NCI-H2029 (cell line): ENCODE data around the gene C2CD4B.
A peak's percentile ranks its signal among the peaks of the same experiment; 100 is the strongest.

Experiments
- DNase-seq: peaks from one replicate; lab custom pipeline; 2025; lab: John Stamatoyannopoulos, UW

C2CD4B gene, protein sequence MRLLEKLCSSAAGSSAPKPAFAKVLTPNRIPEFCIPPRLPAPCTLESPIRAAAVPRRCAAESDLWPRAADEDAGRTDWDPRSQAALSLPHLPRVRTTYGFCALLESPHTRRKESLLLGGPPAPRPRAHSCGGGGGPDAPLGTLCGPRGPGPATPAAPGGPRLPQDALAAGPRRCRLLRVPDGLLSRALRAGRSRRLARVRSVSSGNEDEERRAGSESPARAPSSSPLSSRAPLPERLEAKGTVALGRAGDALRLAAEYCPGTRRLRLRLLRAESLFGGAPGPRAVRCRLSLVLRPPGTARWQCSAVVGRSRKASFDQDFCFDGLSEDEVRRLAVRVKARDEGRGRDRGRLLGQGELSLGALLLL

GRCh38 chr15:62165104-62165792 lies at the start of gene C2CD4B:
Gene C2CD4B, minus strand, starts transcription at chr15:62165285. Its CDS starts 301 bp downstream, at chr15:62164984.
- peak; percentile 75 for DNase-seq

DNA sequence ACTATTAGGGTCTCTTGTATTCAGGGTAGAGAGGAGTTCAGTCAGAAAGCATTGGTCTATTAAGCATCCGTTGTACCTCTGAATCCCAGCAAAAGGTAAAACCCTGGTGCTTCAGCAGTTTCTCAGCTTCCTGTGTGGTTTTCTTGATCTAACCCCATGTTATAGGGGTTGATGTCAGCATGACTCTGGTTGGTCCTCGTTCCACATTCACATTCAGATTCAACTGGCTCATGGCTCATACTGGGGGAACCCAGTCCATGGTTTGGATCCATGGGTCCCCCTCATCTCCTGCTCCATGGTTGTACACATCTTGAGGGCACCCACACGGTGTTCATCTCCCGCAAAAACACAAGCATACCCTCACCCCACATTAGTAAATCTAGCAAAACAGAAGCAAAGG lies 47.7 kb upstream of the C2CD4B start:
- no peak for DNase-seq

GRCh38 chr15:62211348-62211747 lies 46.3 kb upstream of the C2CD4B start:
- DNase-seq, result no peak

GRCh38 chr15:62209821-62210220 lies 44.7 kb upstream of the C2CD4B start:
- no peak for DNase-seq

- DNase-seq, result no peak
Measured at GRCh38 chr15:62209322-62209721, 44.2 kb upstream of the C2CD4B start.

DNA sequence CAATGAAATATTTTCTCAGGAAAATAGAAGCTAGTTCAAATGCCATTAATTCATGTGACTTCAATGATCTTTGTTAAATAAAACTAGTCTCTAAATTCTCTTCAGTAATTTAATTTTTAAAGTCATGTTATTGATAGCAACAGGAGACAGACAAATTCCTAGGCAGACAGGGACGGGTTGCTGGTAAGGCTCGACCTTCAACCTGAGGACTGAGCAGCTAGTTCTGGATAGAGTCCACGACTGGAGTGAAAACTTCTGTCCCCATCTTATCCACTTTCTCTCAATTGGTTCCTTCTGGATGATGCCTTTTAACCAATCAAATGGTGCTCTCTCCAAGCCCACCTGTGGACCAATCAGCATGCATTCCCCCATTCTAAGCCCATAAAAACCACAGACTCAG lies 43.8 kb upstream of the C2CD4B start:
- no peak for DNase-seq

DNA sequence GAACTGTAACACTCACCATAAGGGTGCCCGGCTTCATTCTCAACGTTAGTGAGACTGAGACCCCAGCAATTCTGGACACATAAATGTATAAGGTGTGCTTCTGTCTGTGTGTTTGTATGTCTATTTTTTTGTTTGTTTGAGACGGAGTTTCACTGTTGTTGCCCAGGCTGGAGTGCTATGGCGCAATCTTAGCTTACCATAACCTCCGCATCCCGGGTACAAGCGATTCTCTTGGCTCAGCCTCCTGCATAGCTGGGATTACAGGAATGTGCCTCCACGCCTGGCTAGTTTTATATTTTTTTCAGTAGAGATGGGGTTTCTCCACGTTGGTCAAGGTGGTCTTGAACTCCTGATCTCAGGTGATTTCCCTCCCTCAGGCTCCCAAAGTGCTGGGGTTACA lies 43.3 kb upstream of the C2CD4B start:
- DNase-seq, result no peak

- DNase-seq, result no peak
Measured at GRCh38 chr15:62190675-62191074, 25.6 kb upstream of the C2CD4B start.

DNA sequence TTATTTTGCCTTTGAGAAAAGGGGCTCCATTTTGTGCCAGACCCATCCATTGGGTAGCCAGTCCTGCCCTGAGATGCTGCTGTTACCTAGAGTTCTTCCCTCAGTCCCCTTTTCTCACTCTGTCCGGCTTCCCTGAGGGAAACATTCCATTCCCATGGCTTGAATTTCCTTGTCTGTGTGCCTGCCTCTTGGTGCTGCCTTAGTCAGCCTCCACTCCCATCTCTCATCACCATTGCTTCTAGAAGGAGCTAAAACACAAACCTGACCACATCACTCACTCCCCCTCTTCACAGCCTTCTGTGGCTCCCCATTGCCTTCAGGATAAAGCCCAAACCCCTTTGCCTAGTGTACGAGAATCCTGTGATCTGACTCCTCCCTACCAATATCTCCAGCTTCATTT lies 25.2 kb upstream of the C2CD4B start:
- DNase-seq, result no peak

GRCh38 chr15:62188744-62189143 lies 23.7 kb upstream of the C2CD4B start:
- no peak for DNase-seq

- DNase-seq, result no peak
Measured at GRCh38 chr15:62187910-62188309, 22.8 kb upstream of the C2CD4B start.

DNA sequence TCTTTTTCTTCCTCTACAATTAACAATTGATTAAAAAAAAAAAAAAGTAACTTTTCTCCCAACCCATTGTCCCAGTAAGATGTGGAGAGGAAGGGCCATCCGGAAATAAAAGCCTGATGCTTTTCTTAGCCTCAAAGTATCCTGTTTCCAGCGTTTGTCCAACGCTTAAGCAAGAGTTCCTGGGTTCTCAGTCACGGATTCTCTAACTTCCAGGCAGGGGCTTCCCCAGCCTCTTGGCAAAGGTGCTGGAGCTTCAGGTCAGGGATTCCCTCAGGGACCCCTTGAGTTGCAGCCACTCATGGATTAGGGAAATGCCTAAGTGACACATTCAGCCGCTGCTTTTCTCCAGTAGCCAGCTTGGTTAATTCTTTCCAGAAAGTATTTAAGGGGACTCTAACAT lies 22.3 kb upstream of the C2CD4B start:
- no peak for DNase-seq

DNA sequence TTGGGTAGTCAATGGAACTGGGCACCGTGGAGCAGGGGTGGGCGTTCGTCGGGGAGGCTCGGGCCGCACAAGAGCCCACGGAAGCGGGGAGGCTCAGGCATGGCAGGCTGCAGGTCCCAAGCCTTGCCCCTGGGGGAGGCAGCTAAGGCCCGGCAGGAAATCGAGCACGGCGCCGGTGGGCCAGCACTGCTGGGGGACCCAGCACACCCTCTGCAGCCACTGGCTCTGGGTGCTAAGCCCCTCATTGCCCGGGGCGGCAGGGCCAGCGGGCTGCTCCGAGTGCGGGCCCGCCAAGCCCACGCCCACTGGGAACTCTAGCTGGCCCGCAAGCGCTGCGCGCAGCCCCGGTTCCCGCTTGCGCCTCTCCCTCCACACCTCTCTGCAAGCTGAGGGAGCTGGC lies 21.5 kb upstream of the C2CD4B start:
- DNase-seq, result no peak

DNA sequence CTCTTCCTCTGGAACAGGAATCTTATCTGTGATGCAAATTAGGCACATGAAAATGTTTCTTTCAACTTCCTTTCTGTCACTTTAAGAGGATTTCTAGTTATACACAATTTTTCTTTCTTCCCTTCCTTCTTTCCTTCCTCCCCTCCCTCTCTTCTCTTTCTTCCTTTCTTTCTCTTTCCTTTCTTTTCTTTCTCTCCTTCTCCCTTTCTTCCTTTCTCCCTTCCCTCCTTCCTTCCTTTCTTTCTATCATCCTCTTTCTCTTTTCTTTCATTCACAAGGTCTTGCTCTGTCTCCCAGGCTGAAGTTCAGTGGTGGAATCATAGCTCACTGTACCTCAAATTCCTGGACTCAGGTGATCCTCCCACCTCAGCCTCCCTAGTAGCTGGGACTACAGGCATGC lies 18.0 kb upstream of the C2CD4B start:
- DNase-seq, result no peak

DNA sequence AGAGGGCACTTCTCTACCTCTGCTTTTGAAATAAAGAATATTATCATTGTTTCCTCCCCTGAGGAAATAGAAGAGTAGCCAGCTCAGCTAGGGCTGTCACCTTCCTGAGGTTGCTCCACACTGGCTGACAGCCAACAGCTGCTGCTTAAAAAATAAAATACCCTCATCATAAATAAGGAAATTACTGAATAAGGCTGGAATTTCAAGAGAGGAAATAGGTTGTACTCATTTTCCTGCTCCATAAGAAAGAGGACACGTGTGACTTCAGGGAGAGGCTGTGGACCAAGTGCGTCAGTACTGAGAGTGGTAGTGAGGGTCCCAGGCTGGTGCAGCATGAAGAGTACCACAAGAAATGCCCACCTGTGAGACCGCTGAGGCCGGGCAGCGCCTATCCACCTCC lies 8.1 kb upstream of the C2CD4B start:
- no peak for DNase-seq

- DNase-seq, result no peak
Measured at GRCh38 chr15:62171882-62172281, 6.8 kb upstream of the C2CD4B start.

DNA sequence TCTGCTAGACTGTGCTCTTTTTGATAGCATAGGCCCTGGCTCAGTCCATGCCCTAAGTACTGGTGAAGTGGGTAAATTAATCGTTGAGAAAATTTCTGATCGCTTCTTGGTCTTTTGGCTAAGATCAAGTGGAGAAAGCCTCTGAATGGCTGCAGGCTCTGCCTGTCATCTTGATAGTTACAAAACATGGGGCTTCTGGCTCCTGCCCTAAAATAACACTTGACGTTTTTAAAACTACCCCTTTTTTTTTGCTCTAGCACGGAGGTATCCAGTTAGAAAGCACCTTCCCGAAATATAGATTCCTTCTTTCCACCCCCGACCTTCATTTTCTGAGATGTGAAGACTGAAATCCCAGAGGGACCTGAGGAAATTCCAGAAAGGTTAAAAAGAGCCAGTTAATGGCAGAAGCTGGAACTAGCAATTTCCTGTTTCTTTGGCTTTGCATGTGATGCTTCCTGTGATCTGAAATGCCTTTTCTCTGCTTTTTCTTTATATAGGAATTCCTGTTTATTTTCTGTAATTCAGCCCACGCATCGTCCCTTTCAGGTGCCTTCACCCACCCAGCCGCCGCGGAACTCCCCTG lies 799 bp upstream of the C2CD4B start:
- DNase-seq, result no peak

- no peak for DNase-seq
Measured at GRCh38 chr15:62164396-62165103, 535 bp downstream of the C2CD4B start.

- DNase-seq, result no peak
Measured at GRCh38 chr15:62164014-62164395, 1.1 kb downstream of the C2CD4B start.

DNA sequence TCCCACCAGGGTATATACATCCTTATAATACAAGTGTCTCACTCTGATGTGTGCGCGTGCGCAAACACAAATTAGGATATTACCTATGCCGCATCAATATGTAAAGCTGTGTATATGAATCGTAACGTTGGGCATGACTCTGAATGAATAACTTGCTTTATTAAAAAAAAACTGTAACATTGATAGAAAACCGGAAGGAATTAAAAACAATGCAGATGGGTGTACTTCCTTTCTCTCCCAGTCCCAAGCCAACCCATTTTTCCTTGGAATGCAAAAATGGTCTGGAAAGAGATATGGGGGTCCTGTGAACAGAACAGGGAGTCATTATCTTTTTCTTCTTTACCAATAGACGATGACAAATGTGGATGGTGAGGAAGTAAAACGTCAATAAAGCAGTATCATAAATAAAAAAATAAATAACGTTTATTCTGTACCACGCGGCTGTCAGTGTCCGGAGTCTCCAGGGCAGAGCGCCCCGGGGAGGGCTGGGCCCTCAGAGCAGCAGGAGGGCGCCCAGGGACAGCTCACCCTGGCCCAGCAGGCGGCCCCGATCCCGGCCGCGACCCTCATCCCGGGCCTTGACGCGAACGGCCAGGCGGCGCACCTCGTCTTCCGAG lies 1.6 kb downstream of the C2CD4B start:
- no peak for DNase-seq

GRCh38 chr15:62153228-62153627 lies 11.9 kb downstream of the C2CD4B start:
- no peak for DNase-seq

DNA sequence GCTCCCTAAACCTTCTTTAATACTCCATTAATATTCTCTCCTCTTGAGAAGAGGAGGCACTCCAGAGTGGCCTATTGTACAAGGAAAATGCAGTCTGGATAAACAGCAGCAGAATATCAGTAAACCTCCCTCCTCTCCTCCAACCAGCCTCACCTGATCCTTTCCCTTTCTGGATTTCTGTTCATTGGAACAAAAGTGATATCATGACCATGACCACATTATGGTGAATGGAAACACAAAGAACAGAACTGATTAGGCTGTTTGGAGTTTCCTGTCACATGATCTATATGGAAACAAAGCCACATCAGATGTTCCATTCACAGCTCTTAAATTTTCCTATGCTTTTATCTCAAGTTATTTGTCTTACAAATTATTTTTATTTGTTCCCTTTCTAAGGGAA lies 14.6 kb downstream of the C2CD4B start:
- DNase-seq, result no peak
